Superior temporal gyrus (tissue), 1 donor: ENCODE data around the gene RNF26.

Experiments
- DNase-seq: peaks from one replicate; pipeline ENCODE4 v3.0.0-alpha.2; 2016; ENCODE audit errors: extremely low spot score

RNF26 gene

GRCh38 chr11:119355091-119355843 is 20.9 kb downstream of the RNF26 start:
- DNase-seq, result no peak

GRCh38 chr11:119356349-119357031 is 22.2 kb downstream of the RNF26 start:
- DNase-seq, result peak; percentile 78

DNA sequence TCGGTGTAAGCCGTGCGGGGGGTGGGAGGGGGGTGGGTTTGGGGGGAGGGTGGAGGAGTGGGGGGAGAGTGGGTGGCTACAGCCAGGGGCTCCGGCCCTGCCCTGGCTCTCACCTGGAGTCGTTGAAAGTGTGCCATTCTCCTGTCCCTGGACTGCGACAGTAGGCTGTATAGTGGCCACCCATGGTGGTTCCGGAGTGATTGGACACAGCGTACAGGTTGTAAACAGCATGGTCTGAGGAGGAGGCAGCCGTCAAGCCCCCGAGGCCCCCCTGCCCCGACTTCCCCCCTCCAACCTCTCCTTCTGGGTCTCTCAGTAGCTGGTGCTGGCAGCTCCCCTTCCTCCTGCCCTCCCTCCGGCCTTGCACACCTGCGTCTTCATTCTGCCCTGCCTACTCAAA is 22.7 kb downstream of the RNF26 start:
- no peak for DNase-seq

- no peak for DNase-seq
Measured at GRCh38 chr11:119359365-119360214, 25.3 kb downstream of the RNF26 start.

DNA sequence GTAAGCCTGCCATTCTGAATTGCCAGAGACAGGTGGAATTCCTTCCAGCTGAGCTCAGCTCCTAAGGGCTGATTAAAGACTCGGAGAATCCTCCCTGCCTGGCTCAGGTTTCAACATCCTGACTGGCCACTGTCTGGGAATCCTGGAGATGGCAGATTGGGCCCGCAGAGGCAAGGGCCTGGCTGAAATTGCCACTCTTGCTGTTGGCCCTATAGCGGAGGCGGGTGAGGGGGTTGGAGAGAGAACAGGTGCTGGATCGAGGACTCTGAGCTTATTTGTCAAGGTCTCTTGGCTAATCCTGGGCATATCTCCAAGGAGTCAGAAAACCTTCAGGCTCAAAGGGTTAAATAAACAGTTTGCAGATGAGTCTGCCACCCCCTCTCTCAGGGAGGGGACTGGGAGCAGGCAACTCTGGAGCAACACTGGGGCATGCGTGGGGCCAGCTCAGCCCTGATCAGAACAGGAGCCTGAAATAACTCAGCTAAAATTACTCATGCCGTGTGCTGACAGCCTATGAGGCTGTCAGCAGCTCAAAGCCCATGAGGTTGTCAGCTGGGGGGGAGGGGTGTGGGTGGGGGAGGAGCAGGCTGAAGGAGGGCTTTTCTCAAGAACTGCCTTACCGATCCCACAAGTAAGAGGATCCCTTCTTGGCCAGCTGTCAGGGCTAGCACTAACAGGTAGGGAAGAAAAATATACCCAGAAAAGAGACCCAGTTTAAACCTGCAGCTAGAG is 26.9 kb downstream of the RNF26 start:
- no peak for DNase-seq

GRCh38 chr11:119361941-119362725 is 27.8 kb downstream of the RNF26 start:
- no peak for DNase-seq

- DNase-seq, result no peak
Measured at GRCh38 chr11:119362741-119363080, 28.4 kb downstream of the RNF26 start.

DNA sequence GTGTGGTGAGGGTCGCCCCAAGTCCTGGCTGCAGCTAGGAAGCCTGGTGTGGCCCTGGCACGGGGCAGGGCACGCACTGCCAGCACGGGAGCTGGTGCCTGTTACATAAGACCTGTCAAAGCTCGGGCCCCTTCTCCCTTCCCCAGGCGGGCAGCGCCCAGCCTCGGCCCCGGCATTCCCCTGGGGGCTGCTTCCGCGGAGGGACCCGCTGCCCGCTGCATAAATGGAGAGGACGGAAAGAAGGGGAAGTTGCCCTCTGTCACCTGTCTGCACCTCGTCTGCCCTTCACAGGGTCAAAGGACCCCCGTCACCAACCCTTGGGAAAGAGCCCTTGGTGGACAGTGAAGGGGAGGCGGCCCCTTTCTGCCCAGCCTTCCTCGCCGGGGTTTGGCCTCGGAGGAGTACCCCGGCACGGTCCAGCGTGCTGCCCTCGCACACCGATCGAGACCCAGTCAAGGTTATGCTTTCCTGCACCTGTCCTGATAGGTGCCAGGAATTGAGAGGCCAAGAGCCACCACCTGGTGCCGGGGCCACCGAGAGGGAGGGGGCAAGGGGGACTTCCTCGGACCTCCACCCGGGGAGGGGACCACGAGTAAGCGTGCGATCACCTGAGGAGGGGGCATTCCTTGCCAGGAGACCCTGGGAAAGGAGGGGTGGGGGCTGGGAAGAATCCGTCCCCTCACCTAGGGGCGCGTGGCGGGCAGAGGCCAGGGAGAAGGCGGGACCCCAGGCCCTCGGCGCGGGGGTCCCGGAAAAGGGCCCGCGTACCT is 28.9 kb downstream of the RNF26 start:
- no peak for DNase-seq

GRCh38 chr11:119363851-119364590 is 29.7 kb downstream of the RNF26 start:
- DNase-seq, result peak; percentile 75

GRCh38 chr11:119365071-119365591 is 30.8 kb downstream of the RNF26 start:
- peak; percentile 68 for DNase-seq

GRCh38 chr11:119366690-119367620 is 32.6 kb downstream of the RNF26 start:
- DNase-seq, result peak; percentile 75

DNA sequence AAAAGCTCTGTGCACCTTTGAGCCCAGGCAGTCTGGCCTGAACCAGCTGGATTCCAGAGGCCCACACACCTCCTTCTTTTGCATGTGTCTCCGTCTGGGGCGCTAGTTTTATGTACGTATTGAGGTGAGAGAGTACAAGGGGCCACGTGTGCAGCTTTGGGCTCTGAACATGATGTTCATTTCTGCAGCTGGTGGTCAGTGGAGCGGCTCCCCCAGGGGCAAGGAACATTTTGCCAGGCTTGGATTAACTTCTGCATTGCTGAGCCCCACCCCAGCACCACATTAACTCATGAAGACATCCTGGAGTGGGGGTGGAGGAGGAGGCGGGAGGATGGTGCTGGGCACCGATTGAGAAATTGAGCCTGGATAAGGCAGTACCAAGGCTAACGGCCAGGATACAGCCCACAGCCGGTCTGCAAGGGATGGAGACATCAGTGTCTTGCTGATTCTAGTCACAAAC is 33.4 kb downstream of the RNF26 start:
- no peak for DNase-seq

GRCh38 chr11:119368121-119369034 is 34.1 kb downstream of the RNF26 start:
- DNase-seq, result peak; percentile 71

DNA sequence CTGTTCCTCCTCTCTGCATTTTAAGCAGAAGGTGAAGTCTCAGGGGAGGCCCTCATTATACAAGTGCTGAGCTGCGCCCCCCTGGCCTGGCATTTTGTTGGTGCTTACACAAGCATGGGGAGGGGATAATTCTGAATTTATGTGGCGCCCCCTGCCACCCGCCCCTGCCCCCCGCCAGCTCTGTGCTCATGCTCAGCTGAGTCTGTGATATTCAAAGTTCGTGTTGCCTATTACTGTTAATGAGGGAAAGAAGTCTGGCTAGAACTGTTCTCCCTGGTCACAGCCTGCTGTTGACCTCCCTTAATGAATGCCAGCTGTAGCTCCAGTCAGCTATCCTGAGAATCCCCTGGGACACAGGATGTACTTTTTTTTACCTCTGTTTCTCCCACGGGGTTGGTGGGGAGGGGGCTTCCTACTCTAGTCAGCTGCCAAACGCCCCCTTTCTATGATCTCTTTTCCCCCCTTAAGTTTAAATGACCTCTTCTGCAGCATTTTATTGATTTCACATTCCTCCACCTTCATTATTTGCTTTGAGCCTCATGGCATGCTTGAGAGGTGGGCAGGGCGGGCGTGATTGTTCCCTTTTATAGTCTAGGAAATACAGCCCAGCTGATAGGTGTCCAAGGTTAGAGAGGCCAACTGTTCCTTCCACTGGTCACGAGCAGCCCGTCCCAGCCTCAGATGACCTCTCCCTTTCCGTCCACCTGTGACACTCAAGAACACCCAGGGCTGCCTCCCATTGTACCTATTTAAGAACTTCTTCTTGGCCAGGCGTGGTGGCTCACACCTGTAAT is 35.0 kb downstream of the RNF26 start:
- no peak for DNase-seq

GRCh38 chr11:119370486-119371046 is 36.2 kb downstream of the RNF26 start:
- DNase-seq, result no peak

DNA sequence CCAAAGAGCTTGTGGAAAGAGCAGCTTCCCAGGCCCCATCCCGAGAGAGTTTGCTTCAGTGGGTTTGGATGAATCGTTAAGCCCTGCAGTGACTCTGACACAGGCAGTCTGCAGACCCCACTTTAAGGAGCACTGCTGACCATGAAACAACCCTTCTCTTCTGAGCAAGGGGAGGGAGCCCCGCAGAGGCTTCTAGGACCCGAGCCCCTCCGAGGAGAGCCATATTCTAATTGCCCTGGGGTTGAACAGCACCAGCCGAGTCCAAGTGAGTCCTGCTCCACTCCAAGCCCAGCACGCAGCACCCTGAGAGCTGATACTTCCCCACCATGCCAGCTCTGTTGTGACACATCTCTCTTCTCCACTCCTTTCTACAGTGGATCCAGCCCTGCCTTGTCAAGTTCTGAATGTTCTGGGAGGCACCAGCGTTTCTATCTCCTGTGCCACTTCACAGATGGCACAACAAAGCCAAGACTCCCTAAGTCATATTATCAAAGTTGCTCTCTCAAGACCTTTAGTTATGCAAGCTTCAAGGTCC is 36.8 kb downstream of the RNF26 start:
- DNase-seq, result no peak
